Measurements from ENCODE around the gene RABL3.
"Not testable (repeated sequence)": the region's sequence is repeated elsewhere in the genome, so short reads cannot be mapped to it uniquely, and the experiment has no call there.

RABL3 gene

DNA sequence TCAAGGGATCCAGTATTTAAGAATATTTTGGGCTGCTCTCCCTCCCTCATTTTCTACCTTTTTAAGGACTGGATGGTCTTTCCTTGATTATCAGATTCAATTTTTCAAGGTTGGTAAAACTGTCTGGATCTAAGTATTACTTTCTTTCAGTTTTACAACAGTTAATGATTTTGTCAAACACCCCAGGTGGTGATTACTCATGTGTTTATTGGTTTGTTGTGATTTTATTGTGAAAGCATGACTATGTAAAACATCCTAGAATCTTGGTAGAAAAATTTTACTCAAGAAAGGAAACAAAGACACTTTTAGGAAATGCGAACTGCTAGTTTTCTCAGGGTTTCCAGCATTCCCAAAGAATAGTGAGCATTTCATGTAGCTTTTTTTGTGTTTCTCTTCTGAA is 7.5 kb upstream of the RABL3 start:
- no peak overlapping the region for H3K4me3 ChIP-seq (ENCODE audit: low read length)
- TF ChIP-seq, protein P1, sequence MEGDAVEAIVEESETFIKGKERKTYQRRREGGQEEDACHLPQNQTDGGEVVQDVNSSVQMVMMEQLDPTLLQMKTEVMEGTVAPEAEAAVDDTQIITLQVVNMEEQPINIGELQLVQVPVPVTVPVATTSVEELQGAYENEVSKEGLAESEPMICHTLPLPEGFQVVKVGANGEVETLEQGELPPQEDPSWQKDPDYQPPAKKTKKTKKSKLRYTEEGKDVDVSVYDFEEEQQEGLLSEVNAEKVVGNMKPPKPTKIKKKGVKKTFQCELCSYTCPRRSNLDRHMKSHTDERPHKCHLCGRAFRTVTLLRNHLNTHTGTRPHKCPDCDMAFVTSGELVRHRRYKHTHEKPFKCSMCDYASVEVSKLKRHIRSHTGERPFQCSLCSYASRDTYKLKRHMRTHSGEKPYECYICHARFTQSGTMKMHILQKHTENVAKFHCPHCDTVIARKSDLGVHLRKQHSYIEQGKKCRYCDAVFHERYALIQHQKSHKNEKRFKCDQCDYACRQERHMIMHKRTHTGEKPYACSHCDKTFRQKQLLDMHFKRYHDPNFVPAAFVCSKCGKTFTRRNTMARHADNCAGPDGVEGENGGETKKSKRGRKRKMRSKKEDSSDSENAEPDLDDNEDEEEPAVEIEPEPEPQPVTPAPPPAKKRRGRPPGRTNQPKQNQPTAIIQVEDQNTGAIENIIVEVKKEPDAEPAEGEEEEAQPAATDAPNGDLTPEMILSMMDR (IDR thresholded peaks at IDR 0.05; ENCODE audit: insufficient read depth, low read depth, low read length, missing control alignments) = no peak
- DNase-seq (ENCODE audit: low read depth) = no peak

- TF ChIP-seq, protein P1 (IDR thresholded peaks at IDR 0.05; ENCODE audit: insufficient read depth, low read depth, low read length, missing control alignments) = no peak
- H3K4me3 ChIP-seq (ENCODE audit: low read length) = no peak overlapping the region
- DNase-seq (ENCODE audit: low read depth) = no peak
Measured at GRCh38 chr3:120745466-120745865, 3.1 kb upstream of the RABL3 start.

DNA sequence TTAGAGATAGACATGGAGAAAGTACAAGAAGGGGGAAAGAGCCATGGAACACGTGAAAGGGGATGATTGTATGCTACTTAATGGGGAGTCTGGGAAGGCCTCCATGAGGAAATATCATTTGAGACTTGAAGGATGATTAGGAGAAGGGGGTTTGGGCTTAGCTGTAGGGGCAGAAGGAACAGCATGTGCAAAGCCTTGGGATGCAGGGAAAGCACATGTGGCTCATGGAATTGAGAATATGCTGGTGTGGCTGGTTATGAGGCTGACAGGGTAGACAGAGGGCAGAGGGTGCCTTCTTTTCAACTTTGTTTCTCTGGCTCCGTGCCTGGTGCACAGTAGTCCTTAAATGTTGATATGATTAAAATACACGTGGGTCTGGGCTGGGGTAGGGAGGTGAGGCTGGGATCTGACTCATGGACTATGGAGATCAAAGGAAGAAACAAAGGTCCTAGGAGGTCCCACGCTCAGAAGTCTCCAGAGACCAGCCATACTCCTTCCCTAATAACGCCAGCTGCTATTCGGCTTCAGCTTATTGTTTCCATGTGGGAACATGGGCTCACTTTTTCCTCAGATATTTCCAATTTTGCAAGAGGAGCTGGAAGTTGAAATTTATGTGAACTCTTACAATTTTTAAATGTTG is 1.4 kb upstream of the RABL3 start:
- TF ChIP-seq, protein P1 (IDR thresholded peaks at IDR 0.05; ENCODE audit: insufficient read depth, low read depth, low read length, missing control alignments) = no peak
- no peak for DNase-seq (ENCODE audit: low read depth)

DNA sequence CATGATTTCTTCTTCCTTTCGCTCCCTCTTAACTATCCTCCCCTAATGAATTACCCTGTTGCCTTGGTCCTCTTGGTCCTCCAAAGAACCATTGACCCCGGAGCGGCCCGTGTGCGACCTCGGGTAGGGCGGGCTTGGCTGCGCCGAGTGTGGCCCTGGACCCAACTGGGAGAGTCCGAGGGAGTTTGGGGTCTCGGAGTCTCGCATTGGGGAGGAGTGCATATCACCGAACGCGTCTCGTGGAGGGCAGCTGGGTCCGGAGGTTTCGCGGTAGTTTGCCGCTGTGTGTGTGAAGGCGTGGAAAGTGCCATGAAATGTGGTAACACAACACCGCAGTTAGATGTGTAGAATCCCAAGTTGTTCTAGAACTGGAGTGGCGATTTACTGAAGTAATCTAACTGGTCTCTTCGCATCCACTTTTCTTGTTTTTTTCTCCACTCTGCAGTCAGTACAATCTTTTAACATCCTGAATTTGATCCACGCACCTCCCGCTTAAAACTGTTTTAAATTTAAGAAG is 591 bp upstream of the RABL3 start:
- H3K4me3 ChIP-seq (ENCODE audit: low read length) = peak overlapping the region; percentile 99
- DNase-seq (ENCODE audit: low read depth) = peak; percentile 37
- TF ChIP-seq, protein P1 (IDR thresholded peaks at IDR 0.05; ENCODE audit: insufficient read depth, low read depth, low read length, missing control alignments) = no peak

More for the DNA sequence above, 1.4 kb upstream of the RABL3 start:
- peak overlapping the region; percentile 99 for H3K4me3 ChIP-seq (ENCODE audit: low read length)

GRCh38 chr3:120741837-120742197 is 499 bp downstream of the RABL3 start:
- peak; percentile 38 for DNase-seq (ENCODE audit: low read depth)
- TF ChIP-seq, protein P1 (IDR thresholded peaks at IDR 0.05; ENCODE audit: insufficient read depth, low read depth, low read length, missing control alignments) = no peak
- H3K4me3 ChIP-seq (ENCODE audit: low read length) = peak overlapping the region; percentile 99

DNA sequence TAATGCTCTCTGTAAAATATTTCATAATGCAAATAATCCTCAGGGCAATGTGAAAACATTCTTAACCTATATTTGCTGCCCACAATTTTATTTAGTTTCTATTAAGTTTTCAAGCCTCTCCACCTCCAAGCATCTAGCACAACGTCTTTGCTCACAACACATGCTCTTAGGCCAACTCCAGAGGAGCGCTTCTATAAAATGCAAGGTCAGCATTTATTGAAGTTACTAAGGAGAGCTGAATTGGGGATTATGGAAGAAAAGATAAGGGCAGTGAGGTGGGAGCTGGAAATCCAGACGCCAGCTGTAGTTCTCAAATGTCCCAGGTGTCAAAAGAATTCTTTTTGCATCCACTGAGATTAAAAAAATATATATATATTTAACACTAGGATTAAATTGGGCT is 996 bp downstream of the RABL3 start:
- TF ChIP-seq, protein P1 (IDR thresholded peaks at IDR 0.05; ENCODE audit: insufficient read depth, low read depth, low read length, missing control alignments) = no peak
- no peak for DNase-seq (ENCODE audit: low read depth)
- H3K4me3 ChIP-seq (ENCODE audit: low read length) = peak overlapping the region; percentile 99

DNA sequence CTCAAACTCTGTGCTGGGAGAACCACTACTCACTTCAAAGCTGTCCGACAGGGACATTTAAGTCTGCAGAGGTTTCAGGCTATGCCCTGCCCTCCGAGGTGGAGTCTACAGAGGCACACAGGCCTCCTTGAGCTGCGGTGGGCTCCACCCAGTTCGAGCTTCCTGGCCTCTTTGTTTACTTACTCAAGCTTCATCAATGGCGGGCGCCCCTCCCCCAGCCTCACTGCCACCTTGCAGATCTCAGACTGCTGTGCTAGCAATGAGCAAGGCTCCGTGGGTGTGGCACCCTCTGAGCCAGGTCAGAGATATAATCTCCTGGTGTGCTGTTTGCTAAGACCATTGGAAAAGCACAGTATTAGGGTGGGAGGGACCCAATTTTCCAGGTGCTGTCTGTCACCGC is 4.3 kb downstream of the RABL3 start:
- DNase-seq (ENCODE audit: low read depth) = not testable (repeated sequence)

More for the DNA sequence above, 4.3 kb downstream of the RABL3 start:
- H3K4me3 ChIP-seq (ENCODE audit: low read length) = not testable (repeated sequence)
